ENCODE results near the gene PCBP3.
A peak's percentile ranks its signal among the peaks of the same experiment; 100 is the strongest.
"Not testable (repeated sequence)": the region's sequence is repeated elsewhere in the genome, so short reads cannot be mapped to it uniquely, and the experiment has no call there.

Gene PCBP3

GRCh38 chr21:45941717-45942546 is 298.4 kb downstream of the PCBP3 start:
- peak in 1 of 10 donors; percentile 77 for DNase-seq
- intact Hi-C loops (cut with DNase I): no loop called here

- intact Hi-C loops (cut with DNase I): no loop called here
- DNase-seq: peak in 2 of 10 donors; percentile 52 to 67
Observed at GRCh38 chr21:45942755-45943629, 299.5 kb downstream of the PCBP3 start.

DNA sequence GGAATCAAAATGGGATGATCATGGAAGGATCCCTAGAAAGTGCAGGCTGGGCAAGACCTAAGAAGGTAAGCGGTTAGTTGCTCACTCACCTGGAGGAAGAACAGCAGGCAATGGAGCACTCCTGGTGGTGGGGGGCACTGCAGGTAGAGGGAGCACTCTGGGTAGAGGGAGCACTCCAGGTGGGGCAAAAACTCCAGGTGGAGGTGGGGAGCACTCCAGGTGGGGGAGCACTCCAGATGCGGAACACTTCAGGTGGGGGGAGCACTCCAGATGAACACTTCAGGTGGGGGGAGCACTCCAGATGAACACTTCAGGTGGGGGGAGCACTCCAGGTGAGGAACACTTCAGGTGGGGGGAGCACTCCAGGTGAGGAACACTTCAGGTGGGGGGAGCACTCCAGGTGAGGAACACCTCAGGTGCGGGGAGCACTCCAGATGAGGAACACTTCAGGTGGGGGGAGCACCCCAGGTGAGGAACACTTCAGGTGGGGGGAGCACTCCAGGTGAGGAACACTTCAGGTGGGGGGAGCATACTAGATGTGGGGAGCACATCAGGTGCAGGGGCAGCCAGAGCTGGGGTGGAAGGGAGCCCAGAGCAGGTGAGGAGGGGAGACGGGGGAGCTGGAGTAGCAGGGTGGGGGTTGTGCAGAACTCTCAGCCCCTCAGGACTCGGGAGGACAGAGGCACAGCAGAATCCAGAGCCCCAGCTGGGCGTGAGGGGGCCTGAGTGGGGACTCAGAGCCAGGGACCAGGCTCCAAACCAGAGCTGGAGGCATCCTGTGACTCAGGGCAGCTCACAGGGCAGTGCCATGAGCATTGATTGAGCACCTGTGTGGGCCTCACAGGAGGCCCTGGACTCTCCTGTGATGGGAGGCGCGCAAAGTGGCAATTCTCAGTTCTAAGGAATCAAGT is 300.4 kb downstream of the PCBP3 start:
- peak in 1 of 10 donors; percentile 59 for DNase-seq
- intact Hi-C loops (cut with DNase I): no loop called here

GRCh38 chr21:45944601-45945000 is 301.1 kb downstream of the PCBP3 start:
- intact Hi-C loops (cut with DNase I): no loop called here
- peak in 1 of 10 donors; percentile 77 for DNase-seq

DNA sequence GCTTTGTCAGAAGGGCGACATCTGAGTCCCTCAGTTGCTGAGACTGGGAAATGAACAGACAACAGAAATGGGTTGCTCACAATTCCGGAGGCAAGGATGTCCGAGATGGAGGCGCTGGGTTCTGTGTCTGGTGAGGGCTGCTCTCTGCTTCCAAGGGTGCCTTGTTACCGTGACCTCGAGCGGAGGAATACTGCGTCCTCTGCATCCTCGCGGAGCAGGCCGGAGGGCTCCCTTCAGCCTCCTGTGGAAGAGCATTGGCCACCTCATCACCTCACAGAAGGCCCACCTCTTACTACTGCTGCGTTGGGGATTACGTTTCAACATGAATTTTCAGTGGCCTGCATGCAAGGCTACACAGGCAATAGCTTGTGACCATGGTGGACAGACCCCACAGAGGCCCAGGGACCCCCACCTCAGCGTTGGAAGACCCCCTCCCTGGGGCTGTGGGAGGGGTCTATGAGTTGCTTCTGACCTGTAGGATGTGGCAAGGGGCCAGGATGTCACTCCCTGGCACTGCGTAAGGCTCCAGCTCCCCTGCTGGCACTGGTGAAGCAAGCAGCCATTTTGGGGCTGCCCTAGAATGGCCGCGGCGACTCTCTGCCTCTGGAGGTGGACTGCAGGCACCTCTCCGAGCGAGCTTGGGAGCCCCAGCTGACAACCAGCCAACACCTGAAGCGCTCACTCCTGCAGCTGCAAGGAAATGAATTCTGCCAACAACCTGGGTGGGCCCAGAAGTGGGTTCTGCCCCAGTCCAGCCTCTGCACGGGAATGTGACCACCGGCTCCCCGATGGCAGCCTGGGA is 301.7 kb downstream of the PCBP3 start:
- intact Hi-C loops (cut with DNase I): no loop called here

GRCh38 chr21:45945868-45946210 is 302.3 kb downstream of the PCBP3 start:
- no peak for DNase-seq

More for the DNA sequence above, 301.7 kb downstream of the PCBP3 start:
- peak in 2 of 10 donors; percentile 67 for DNase-seq

DNA sequence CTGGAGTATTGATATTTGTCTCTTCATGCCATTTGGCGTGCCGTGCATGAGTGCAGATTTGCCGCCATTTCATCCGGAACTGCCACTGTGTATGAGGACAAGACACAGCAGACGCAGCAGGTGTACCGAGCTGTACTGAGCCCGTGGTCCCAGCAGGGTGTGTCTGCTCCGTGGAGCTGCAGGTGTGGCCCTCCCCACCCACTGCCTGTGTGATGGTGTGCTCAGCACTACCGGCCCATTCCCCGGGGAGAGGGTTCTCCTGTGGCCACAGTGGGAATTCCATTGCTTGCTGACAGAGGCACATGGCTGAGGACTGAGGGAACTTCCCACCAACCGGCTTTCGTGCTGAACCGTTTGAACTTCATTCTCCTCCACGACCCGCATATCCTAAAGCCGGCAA is 303.8 kb downstream of the PCBP3 start:
- intact Hi-C loops (cut with DNase I): no loop called here
- DNase-seq: peak in 1 of 10 donors; percentile 75

More at GRCh38 chr21:45945868-45946210, 302.3 kb downstream of the PCBP3 start:
- intact Hi-C loops (cut with DNase I): no loop called here

- DNase-seq: no peak
- intact Hi-C loops (cut with DNase I): no loop called here
Observed at GRCh38 chr21:45947716-45948255, 304.3 kb downstream of the PCBP3 start.

DNA sequence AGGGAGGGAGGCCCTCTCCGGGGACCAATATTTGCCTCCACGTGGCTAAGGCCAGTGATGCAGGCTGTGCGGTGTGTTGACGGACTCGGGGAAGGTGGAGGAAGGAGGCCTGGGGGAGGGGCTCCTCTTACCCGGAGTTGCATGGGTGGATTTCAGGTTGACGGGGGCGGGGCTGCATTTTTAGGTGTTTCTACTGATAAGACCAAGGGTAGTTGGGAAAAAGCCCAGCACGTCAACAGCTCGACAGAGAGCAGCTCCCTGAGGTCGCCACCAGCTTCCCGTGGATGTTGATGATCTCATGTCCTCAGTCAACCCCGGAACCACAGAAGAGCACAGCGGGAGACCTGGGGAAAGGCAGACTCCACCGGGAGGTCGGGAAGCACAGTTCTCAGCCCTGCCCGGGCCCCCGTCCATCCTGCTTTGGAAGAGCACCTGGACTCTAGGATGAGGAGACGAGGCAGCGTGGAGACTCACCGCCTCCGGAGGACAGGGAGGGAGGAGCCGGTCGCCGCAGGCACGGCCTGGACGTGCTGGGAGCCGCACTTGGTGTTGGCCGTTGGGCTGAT is 305.1 kb downstream of the PCBP3 start:
- intact Hi-C loops (cut with DNase I): no loop called here
- DNase-seq: no peak

- intact Hi-C loops (cut with DNase I): no loop called here
- DNase-seq: peak in 2 of 10 donors; percentile 80 to 82
Observed at GRCh38 chr21:45949928-45950739, 306.6 kb downstream of the PCBP3 start.

GRCh38 chr21:45950740-45951515 is 307.4 kb downstream of the PCBP3 start:
- intact Hi-C loops (cut with DNase I): no loop called here
- peak in 3 of 10 donors; percentile 6 to 90 (median 86) for DNase-seq

DNA sequence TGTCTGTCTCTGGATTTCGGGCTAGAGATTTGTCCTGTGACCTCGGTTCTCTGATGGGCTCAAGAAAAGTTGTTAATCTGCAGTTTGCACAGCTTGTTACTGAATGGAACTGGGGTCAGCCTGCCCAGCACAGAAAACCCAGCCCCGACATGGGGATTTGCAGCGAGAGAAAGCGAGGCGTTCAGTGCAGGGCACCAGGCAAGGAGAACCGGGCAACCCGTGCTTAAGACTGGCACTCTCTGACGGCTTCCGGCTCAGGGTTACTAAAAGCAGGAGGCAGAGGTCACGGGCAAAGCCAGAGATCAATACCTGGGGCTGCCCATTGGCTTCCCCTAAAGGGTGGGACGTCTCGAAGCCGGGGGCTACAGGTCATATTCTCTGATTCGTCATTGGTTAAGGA is 308.2 kb downstream of the PCBP3 start:
- intact Hi-C loops (cut with DNase I): no loop called here
- peak in 1 of 10 donors; percentile 74 for DNase-seq

DNA sequence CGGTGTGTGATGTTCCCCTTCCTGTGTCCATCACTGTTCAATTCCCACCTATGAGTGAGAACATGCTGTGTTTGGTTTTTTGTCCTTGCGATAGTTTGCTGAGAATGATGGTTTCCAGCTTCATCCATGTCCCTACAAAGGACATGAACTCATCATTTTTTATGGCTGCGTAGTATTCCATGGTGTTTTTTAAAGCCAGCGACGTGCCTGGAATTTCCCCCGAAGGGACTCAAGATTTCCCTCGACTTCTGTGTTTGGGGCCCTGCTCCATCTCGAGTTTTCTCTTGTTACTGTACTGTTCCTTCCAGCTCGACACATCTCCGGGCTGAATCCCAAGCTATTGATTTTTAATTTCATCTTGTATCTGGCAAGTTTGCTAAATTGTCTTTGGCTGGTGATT is 309.0 kb downstream of the PCBP3 start:
- intact Hi-C loops (cut with DNase I); DNase-seq: not testable (repeated sequence)

- intact Hi-C loops (cut with DNase I): no loop called here
Observed at GRCh38 chr21:45952974-45953373, 309.4 kb downstream of the PCBP3 start.

GRCh38 chr21:45954261-45954660 is 310.7 kb downstream of the PCBP3 start:
- intact Hi-C loops (cut with DNase I): no loop called here

More at GRCh38 chr21:45952974-45953373, 309.4 kb downstream of the PCBP3 start:
- no peak for DNase-seq

GRCh38 chr21:45954921-45955320 is 311.4 kb downstream of the PCBP3 start:
- no peak for DNase-seq
- intact Hi-C loops (cut with DNase I): no loop called here

More at GRCh38 chr21:45954261-45954660, 310.7 kb downstream of the PCBP3 start:
- DNase-seq: no peak

DNA sequence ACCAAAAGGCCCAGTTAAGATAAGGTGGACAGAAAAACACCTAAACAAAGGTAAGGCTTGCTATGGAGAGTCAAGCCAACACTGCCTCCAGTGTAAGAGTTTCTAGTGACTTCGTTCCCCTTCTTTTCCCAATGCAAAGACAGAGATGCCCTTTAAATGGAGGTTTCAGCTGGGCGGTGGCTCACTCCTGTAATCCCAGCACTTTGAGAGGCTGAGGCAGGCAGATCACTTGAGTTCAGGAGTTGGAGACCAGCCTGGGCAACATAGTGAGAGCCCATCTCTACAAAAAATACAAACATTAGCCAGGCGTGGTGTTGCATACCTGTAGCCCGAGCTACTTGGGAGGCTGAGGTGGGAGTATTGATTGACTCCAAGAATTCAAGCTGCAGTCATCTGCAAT is 314.0 kb downstream of the PCBP3 start:
- intact Hi-C loops (cut with DNase I): no loop called here

More for the DNA sequence above, 314.0 kb downstream of the PCBP3 start:
- DNase-seq: no peak

Data from posterior cingulate gyrus (tissue), 11 donors.